Hematopoietic multipotent progenitor cell treated with erythropoietin and hydrocortisone succinate and interleukin-3 and kit ligand, for 15 days (in vitro differentiated cells): ENCODE data around the gene C6orf136.

Experiments used
- DNase-seq: peaks from one replicate; pipeline ENCODE4 v3.0.0-alpha.2; 2015; ENCODE audit warnings: low spot score

C6orf136 gene

DNA sequence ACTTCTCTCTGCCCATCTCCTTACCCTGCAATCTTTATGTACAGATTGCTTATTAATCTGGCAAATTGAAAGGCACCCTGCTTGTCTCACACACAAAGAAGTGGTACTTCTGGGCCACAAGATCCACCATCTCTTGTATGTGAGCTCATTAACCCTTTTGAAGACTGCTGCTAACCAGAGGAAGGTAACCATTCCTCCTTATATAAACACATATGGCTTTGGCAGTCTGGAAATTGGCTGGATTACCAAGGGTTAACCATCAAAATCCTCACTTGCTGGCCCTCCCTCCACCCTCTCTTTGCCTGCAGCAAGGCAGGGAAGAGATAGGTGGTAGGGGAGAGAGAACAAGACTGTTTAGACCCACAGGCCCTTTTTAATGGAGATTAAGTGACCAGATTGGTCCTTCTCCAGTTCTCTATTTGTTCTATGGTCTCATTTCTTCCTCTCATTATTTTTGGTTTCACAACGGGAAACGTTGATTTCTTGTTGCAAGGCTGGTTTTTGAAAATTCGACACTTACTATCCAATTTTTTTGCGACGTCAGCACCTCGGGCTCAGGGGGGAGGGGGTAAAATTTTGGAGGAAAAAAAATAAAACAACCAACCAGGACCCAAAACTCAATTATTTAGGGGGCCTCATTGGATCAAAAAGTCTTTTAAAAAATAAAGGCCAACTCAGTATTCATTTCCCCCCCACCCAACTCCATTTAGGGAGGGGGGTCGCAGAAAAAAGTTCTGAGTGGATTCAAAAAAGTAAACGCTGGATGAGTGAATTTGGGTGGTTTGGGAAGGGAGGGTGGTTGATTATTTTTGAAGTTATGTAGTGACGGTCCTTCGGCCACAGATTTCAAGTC lies 30.7 kb upstream of the C6orf136 start:
- peak; percentile 66 for DNase-seq

DNA sequence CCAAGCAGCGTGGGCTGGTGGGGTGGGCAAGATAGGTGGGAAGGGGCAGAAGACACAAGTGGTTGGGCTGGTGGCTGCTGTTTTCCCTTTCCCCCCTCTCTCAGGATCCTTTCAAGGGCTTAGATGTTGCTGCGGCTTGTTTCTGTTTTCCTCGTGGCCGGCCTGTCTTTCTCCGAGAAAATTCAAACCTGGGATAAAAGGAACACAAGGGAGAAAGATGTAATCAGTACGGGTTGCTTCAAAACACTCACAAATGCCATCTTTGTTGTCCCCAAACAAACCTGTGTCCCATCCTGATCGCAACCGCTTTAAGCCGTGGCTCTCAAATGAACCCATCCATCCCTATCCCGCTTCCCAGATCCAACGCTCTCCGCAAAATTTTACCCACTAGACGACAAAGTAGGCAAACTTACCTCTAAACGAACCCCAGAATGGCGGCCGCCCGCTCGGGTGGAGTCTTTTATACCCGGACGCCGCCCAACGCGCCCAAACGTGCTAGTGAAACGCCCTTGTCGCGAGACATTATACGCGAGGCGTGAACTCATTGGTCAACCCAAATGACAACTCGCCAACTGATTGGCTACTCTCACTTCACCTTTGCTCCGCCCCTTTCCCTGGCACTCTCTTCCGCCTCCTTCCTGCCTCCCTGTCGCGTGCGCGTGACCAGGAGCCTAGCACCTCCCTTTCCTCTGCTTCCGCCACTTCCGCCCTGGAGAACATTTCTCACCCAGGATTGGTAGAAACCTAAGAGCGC lies 29.9 kb upstream of the C6orf136 start, which contains the start of gene PPP1R10:
TSS of gene PPP1R10 (minus strand) at position 433 of the 754 bp plus-strand sequence. CDS start 7,299 bp downstream, outside the sequence.
- peak; percentile 100 for DNase-seq

DNA sequence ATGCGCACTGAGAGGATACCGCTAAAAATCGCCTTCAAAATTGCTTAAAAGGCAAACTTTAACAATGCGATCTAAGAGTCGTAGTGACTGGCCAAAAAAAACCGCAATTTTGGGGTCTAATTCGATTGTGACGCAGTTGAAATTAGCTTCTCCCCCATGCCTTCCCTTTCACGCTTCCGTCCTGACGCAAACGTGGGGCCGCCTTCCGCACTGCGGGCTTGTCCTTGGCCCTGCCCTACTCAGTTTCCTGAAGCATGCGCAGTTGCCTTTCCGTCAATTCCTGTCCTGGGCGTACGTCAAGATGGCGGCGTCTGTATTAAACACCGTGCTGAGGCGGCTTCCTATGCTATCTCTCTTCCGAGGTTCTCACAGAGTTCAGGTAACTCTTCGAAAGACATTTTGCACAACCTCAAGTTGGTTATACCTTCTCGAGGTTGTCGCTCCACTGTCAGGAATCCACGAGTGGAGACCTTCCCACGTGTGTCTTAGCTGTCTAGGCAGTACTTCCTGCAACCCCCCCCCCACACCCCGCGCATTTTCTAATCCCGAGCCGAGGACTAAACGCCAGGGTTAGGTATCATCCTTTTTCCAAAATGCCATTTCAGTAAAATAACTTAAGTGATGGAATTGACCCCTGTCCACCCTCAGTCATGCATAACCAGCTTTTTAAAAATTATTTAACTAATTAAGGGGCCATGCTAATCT lies 29.2 kb upstream of the C6orf136 start, which contains the start of gene MRPS18B:
TSS of gene MRPS18B (plus strand) at position 276 of the 705 bp plus-strand sequence. CDS start at position 302, 26 bp downstream.
- peak; percentile 98 for DNase-seq

DNA sequence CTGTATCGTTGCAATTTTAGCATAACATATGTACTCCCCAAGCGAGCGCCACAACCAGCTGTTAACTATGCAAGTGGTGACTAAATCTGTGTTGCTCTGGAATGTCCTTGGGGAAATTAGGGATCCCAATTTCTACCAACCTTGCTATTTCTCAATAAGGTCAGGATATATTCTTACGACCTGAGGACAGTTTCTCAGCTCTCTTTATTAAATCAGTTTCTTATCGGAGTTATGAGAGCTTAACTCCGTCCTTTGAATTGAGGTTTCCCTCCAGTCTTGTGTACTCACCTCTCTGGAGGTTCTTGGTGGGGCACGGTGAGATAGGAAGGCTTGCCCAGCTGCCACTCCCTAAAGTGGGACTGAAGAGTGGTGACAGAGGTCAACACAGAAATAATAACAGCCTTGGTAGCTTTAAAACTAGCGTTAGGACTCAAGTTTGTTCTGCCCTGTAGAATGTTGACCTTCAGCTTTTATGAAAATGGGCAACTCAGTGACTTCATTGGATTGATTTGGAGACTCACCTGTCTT lies 28.6 kb upstream of the C6orf136 start:
- no peak for DNase-seq

DNA sequence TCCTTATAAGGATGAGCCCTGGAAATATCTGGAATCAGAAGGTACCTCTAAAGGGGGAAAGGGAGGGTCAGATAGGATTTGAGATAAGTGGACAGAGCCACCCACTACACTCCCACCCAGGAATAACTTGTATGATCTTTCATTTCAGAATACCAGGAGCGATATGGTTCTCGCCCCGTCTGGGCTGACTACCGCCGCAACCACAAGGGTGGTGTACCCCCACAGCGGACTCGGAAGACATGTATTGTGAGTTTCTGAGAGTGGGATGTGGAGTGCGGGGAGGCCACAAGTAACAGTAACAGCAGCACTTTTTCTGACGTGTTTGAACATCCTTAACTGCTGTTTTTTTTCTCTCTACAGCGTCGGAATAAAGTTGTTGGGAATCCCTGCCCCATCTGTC lies 27.4 kb upstream of the C6orf136 start:
- DNase-seq = no peak

DNA sequence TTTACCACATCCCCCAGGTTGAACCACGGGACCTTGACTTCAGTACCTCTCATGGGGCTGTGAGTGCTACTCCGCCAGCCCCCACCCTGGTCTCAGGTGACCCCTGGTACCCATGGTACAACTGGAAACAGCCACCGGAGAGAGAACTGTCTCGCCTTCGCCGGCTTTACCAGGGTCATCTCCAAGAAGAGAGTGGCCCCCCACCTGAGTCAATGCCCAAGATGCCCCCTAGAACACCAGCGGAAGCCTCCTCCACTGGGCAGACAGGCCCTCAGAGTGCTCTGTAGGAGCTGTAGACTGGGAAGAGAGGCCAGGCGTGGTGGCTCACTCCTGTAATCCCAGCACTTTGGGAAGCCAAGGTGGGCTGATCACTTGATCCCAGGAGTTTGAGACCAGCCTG lies 21.4 kb upstream of the C6orf136 start:
- DNase-seq = no peak

DNA sequence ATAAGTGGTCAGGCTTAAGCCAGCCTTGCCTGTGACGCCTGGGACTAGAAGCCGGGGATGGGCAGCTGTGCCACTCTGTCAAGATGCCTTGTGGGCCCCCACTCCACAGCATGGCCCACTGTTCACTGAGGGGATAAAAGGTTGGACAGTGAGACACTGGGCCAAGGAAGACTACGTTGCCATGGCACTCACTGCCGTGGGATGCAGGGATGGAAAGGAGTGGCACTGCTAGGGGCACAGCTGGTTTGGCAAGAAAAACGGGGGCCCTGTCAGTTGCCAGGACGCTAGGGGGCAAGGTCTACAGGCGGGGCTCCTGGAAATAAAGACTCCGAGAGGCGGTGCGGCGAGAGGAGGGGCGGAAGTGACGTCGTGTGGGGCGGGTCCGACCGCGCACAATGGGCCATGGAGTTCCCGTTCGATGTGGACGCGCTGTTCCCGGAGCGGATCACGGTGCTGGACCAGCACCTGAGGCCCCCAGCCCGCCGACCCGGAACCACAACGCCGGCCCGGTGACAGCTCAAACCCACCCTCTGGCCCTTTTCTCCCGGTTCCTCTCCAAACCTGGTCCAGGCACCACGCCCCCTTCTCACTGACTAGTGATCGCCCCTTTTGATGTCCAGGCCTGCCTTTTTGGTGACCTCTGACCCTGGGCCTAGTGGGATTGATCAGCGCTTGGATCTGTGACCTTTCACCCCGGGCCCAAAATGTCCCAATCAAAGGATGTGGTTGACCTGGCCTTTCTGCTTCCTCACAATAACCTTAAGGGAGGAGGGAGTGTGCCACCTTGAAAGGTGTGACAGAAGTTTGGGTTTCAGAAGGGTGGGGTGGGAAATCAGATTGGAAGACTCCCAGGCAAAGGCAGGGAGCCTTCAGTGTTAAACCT lies 20.2 kb upstream of the C6orf136 start, which contains the start of gene ATAT1:
TSS of gene ATAT1 (plus strand) at position 391 of the 883 bp plus-strand sequence.
- peak; percentile 79 for DNase-seq

DNA sequence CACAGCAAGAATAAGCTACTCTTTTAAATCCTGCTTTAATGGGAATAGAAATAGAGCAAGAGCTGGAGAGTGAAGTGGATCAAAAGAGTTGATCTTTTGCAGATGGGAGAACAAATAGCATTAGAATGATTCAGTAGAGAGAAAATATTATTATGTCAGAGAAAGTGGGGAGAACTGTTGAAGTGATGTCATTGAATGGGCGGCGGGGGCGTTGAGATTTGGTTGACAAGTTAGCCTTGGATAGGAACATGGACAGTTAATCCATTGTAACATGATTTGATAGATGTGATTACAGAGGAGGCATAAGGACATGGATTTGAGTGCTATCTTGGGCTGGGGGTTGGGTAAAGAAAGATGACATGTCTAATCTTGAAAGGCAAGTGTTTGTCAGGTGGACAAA lies 11.1 kb upstream of the C6orf136 start:
- no peak for DNase-seq

DNA sequence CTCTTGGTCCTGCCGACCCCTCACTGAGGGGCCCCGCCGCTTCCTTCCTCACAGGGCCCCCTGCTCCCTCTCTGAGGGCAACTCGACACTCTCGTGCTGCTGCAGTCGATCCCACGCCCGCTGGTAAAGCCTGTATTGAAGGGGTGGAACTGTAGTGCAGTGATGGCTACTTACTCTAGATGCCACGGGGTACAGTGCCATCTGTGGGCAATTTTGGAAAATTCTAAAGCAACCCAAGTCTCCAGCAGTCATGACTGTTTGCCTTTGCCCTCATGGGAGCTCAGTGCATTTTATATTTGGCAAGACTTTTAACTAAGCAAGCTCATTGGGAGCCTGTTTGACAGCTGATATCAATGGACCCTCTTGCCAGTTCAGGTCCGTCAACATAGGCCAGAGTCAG lies 6.5 kb upstream of the C6orf136 start:
- DNase-seq = peak; percentile 25

DNA sequence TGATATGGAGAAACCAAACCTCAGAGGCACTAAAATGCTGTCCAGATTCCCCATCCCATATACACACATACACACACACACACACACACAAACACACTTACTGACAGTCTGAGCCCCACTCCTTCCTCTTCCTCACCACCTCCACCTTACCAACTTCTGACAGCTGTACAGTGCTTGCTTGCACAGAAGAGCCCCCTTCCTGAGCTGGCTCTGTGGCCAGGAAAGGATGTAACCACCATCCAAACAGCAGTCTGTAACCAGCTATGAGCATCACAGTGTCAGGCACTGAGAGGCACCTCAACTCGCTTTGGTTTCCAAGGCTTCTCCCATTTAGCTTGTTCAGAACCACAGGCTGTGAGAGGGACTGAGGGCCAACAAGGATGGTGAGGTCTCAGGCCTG lies 5.9 kb upstream of the C6orf136 start:
- DNase-seq = no peak

DNA sequence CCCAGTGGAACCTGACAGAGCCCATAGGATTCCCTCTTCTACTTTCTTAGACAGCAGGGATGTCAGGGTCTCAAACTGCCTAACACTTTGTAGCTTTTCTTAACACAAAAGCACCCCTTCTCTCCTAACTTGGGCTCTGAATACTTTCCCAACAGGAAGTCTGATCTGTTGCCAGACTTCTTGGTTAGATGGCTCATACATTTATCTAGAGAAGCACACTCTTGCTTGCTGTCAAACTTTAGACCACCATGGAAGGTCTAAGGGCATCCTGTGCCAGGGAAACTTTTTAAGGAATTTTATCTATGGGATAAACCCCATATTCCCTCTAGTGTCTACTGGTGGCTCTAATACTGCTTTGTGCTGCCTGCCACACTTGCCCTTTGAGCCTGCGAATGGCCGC lies 3.3 kb upstream of the C6orf136 start:
- DNase-seq = no peak

DNA sequence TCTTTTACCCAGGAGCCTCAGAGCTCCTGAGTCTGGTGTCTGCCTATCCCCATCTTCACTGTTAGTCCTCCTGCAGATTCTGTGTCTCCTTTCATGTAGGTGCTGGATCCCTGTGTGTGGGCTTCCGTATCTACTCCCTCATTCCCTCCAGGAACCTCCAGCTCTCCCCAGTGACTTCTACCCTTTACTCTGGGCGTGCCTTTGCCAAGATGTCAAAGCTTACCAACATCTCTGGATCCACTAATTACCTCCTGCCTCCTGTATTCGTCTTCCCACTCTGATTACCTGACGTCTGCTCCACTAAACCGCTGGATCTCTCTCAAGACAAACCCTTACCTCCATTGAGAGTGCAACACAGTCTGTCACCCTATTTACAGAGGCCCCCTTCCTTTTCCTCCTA lies 2.2 kb upstream of the C6orf136 start:
- DNase-seq = no peak

DNA sequence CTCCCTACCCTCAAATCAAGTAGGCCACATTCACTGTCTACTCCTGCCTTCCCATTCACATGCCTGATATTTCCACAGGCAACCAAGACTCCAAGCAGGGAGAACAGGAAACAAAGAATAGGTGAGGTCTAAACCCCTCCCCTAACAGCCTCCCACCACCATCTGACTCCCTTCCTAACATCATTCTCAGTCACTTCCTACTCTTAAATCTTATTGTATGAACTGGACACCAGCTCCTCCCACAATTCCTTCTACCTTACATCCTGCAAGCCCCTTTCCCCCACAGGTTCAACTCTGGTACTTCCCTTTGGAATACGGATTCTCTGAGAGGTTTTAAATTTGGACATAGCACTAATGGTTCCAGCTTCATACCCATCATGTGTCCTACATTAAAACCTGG lies 944 bp upstream of the C6orf136 start:
- DNase-seq = no peak

DNA sequence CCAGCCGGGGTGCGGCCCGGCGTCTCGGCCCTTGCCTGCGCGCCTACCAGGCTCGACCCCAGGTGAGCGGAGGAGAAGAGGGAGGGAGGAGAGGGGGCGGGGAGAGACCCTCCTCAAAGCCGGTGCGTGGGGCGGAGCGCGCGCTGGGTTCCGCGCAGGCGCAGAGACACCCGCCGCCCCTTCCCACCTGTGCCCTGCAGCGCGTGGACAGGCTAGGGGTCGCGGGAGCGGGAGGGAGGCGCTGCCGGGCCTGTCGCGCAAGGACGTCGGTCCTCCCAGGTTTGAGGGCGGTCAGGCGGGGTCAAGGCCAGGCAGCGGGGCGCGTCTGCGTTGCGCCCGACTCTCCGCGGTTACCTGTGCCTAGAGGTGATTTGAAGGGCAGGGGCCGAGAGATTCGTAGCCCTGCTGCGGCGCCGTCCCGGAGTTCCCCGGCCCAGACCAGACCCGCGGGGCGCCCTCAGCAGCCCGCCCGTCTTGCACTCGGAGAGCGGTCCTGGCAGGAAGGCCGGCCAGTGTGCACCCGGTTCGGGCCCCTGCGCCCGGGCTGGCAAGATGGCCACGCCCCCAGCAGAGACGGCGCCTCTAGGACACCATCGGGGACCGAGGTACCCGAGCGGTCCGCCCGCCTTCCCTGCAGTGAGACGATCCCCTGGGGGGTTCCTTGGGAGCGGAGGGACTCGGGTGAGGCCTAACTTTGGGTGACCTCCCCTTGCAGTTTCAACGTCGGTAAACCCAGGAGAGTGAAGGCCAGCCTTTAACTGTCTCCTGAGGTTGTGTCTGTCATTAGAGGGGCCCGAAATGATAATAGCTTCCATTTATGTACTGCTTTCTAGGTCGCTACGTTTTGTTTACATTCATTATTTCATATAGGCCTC lies 546 bp downstream of the C6orf136 start:
- peak; percentile 66 for DNase-seq

DNA sequence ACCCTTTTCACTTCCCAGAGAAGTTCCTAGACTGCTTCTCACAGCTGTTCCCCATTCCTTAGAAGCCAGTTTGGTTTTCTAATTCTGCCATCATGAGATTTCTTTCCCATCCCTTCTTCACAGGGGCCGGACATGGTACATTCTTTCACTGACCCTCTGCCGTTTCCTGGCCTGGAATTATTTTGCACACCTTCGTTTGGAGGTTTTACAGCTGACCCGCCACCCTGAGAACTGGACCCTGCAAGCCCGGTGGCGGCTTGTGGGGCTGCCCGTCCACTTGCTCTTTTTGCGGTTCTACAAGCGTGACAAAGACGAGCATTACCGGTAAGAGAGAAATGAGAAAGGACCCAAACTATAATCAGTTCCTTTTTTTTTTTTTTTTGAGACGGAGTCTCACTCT lies 4.2 kb downstream of the C6orf136 start:
- no peak for DNase-seq

DNA sequence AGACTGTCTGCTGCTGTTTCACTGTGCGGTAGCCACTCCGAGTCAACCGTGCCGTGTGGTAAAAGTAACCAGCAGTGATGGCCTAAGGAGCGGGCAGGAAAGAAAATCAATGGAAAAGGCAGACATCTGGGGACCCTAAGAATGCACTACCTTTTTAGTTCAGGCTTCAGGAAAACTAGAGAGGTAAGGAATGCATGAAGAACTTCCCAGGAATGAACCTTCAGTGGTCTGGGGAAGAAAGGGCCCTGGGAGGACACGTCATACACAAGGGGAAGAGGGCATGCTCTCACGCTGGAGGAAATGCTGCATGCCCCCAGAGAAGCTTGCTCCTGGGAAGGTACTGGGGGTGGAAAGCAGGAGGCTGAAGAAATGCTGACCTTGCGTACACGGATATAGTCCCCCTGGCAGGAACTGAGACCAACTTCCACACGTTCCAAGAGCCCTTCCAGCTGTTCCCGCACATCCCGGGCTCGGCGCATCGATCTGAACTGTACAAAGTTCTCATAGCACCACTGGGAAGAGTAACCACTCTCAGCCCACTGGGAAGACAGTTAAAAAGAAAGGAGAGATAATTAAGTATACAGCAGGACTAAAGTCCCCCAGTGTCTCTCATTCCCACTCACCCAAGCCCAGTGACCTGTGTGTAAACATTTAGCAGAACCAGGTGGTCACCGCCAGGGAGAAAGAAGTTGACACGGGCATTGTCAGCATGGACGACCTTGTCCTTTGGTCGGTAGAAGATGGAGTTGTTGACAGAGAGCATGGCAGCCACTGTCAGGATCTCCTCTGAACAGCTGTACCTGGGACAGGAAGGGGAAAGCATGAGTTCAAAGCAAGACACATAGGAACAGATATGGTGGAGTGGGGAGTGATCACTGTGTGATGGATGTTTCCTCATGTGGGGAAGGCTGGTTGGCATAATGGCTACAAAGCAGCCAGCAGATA lies 8.1 kb downstream of the C6orf136 start:
- no peak for DNase-seq

DNA sequence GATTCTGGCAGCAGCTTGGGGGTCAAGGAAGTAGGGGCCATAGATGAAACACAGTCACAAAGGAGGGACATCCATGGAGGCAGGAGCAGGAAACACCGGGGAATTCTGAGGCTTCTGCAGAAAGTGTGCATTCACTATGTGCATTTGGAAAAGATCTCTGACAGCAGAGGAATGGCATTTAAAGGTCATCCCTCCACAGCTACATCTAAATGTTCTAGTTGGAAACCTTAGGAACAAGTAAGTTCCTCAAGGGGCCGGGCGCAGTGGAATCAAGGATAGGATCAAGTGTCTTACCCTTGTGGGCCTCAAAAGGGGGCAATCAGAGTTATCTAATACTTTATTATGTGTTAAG lies 8.8 kb downstream of the C6orf136 start:
- DNase-seq = no peak

DNA sequence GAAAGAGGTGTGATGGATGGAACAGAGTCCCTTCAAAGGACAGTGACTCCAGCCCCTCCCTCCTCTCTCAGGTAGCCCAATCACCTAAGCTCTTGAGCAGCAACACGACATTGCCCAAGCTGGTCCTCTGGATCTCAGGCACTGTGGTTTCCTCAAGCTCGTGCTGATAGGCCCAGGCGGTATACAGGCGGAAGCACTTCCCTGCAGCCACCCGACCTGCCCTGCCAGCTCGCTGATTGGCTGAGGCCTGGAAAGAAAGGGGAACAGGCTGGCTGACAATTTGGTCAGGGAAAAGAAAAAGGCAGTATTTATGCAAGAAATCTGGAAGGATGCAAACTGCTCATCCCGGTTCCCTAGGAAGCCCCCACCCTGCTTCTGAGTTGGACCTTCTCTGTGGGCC lies 9.6 kb downstream of the C6orf136 start:
- DNase-seq = no peak

DNA sequence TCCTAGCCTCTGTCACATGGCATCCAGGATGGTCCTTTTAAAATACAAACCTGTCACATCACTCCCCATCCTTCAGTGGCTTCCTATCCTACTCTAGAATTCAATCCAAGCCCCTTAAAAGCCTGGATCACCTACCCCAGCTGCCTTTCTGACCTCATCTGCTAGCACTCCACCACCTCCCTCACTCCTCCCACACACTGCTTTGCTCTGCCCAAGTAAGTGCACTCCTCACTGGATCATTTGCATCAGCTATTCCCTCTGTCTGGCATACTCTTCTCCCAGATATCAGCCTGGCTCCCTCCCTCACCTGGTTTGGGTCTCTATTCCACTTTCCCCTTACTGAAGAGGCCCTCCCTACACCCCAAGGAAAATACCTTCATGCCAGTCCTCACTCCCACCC lies 10.5 kb downstream of the C6orf136 start:
- DNase-seq = no peak
